Measurements from ENCODE around the gene KREMEN1.

KREMEN1 gene

GRCh38 chr22:29044657-29045176 lies 28.1 kb upstream of the KREMEN1 start:
- in situ Hi-C loops (cut with MboI; ENCODE audit: low sequenced_read_pairs), result loop anchor here (25.0 kb wide), 1 partner anchor 432 kb away; no protein-coding TSS in a partner anchor

DNA sequence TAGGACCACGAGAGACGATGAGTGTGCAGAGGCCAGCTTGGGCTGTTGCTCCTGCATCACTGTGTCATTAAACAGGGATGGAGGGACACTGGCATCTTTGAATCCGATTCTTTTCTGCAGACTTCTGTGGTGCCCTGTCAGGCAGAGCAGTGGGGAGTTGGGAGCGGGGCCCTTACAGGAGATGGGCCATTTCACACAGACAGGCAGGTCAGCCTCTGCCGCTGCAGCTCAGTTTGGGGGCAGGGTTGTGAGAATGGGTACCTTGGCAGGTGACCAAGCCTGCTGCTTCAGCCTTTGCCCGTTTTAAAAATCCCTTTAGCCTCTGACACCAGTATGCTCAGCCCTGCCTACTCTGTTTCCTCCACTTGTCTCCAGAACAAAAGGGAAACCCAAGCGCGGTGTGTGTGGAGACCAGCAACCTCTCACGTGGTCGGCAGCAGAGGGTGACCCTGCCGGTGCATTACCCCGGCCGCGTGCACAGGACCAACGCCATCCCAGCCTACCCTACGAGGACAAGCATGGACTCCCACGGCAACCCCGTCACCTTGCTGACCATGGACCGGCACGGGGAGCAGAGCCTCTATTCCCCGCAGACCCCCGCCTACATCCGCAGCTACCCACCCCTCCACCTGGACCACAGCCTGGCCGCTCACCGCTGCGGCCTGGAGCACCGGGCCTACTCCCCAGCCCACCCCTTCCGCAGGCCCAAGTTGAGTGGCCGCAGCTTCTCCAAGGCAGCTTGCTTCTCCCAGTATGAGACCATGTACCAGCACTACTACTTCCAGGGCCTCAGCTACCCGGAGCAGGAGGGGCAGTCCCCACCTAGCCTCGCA lies 23.8 kb upstream of the KREMEN1 start:
- in situ Hi-C loops (cut with MboI; ENCODE audit: low sequenced_read_pairs), result loop anchor here (25.0 kb wide), 1 partner anchor 437 kb away; no protein-coding TSS in a partner anchor

GRCh38 chr22:29049655-29050263 lies 23.1 kb upstream of the KREMEN1 start:
- in situ Hi-C loops (cut with MboI; ENCODE audit: low sequenced_read_pairs), result loop anchor here (25.0 kb wide), 1 partner anchor 437 kb away; no protein-coding TSS in a partner anchor

- in situ Hi-C loops (cut with MboI; ENCODE audit: low sequenced_read_pairs), result no loop called here
Measured at GRCh38 chr22:29050457-29050856, 22.4 kb upstream of the KREMEN1 start.

- in situ Hi-C loops (cut with MboI; ENCODE audit: low sequenced_read_pairs), result no loop called here
Measured at GRCh38 chr22:29053048-29053702, 19.7 kb upstream of the KREMEN1 start.

GRCh38 chr22:29054251-29054767 lies 18.5 kb upstream of the KREMEN1 start:
- in situ Hi-C loops (cut with MboI; ENCODE audit: low sequenced_read_pairs), result no loop called here

GRCh38 chr22:29055192-29055830 lies 17.5 kb upstream of the KREMEN1 start:
- in situ Hi-C loops (cut with MboI; ENCODE audit: low sequenced_read_pairs), result no loop called here

DNA sequence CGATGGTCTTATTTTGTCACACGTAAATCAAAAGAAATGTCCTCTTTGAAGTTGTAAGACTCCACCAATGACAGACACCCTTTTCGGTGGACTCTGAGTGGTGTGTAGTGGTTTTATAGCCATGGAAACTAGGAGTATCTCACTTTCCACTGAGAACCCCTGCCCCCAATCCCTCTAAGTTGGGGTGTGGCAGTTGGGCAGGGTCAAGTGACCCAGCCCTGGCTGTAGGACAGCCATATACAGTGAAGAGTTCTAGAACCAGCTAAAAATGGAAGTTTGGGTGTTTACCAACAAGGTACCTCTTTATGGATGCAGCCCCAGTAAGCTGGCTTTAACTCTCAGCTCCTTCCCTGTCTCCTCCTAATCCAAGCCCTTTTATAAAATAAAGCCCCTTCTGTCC lies 16.4 kb upstream of the KREMEN1 start:
- in situ Hi-C loops (cut with MboI; ENCODE audit: low sequenced_read_pairs), result no loop called here

DNA sequence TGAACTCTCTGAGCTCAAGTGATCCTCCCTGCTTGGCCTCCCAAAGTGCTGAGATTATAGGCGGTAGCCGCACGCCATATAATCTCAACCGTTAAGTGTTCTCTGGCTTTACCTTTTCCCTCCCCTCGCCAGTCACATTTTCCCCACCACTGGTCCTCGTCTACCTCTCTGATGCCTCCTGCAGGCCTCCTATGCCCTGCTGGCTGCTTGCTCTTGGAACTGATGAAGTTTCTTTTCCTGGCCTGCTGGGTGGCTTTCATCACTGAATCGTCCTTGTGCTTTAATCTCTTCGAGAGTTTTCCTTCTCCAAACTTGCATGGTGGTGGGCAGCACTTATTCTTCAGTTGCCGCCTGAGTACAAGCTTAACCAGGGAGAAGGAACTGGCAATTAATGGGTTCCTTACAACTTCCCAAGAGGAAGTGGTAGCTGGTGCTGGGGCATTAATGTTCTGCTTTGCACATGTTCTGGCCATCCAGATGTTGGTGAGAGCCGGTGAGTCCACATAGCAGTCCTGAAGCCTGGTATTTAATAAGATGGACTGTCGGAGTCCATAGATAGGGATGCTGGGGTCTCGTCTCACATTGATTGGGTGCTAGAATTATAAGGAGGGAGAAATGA lies 12.5 kb upstream of the KREMEN1 start:
- in situ Hi-C loops (cut with MboI; ENCODE audit: low sequenced_read_pairs), result no loop called here

DNA sequence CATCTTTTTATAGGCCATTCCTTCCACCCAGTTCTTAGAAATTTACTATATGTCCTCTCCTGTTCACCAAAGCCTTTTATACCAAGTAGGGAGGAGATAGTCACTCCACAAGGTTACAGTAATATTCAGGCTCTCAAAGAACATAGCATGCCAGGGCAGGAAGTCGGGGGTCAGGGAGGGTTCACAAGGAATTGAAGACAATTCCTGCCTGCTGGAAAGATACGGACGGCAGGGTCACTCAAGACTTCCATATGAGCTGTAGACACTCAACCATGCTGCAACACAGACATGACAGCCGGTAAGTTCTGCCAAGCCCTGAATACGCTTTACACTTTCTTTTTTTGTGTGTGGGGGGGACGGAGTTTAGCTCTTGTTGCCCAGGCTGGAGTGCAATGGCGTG lies 11.9 kb upstream of the KREMEN1 start:
- in situ Hi-C loops (cut with MboI; ENCODE audit: low sequenced_read_pairs), result no loop called here

- in situ Hi-C loops (cut with MboI; ENCODE audit: low sequenced_read_pairs), result no loop called here
Measured at GRCh38 chr22:29061773-29062172, 11.1 kb upstream of the KREMEN1 start, which contains the start of gene C22orf31. Gene C22orf31 (minus strand): TSS chr22:29061831. CDS start chr22:29061792, 39 bp downstream.

- in situ Hi-C loops (cut with MboI; ENCODE audit: low sequenced_read_pairs), result no loop called here
Measured at GRCh38 chr22:29062286-29062821, 10.5 kb upstream of the KREMEN1 start.

GRCh38 chr22:29065468-29066190 lies 7.2 kb upstream of the KREMEN1 start:
- in situ Hi-C loops (cut with MboI; ENCODE audit: low sequenced_read_pairs), result no loop called here

DNA sequence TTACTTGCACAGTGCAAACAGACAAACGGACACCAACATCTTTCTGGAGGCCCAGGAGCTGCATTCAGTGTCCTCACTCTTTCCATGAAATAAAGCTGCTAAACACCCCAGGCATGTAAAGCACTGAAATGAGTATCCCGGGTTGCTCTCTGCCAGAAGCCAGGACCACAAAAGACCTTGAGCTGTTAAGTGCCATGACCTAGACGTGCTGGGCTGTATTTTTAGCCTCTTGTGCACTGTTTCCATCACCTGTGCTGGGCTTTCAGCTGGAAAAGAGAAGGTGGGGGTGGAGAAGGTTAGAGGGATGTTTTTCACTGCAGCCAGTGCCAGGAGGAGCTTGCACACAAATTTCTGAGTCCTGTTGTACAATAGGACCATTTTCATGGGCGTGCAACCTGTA lies 3.4 kb upstream of the KREMEN1 start:
- in situ Hi-C loops (cut with MboI; ENCODE audit: low sequenced_read_pairs), result no loop called here

DNA sequence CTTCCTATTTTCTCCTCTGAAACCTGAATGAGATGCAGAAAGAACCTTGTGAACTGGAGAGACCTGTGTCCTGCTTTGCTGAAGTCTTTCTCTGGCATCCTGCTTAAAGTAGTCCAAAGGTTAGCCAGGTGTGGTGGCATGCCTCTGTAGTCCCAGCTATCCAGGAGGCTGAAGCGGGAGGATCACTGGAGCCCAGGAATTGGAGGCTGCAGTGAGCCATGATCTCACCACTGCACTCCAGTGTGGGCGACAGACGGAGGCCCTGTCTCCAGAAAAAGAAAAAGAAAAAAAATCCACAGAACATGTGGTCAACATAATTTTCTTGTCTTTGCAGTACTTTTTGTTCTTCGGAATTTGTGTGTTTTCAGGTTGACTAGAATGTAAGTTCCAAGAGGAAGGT lies 2.3 kb upstream of the KREMEN1 start:
- in situ Hi-C loops (cut with MboI; ENCODE audit: low sequenced_read_pairs), result no loop called here

DNA sequence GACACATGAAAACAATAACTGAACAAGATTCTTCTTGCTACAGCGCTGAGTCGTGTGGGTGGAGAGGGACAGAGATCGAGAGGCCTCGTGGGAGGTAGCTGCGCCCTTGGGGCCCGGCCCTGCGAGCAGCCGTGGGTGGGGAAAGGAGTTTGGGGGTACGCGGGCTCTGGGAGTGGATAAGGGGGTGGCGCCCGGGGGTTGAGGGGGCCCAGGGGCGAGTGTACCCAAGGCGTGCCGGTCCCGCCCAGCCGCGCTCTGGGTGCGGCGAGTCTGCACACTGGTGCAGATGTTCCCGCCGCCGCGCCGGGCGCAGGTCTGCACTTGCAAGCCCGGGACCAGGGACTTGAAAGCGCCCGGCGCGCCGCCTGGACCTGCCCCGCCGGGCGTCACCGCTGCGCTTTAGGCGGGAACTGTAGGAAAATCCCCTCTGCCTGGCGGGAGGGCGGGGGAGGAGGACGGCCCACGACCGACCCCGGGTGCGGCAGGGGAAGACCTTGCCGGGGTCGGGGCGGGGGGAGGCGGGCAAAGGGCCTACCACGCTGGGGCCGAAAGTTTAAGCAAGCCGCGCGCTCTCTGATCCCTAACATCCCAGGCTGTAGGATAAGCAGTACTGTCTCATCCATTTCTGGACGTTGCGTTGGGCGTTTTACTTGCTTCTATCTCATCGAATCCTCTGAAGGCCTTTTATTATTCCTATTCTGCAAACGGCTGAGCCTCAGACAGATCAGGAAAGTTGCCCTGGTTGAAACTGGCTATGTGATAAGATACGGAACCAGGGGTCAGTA lies 1.4 kb upstream of the KREMEN1 start:
- in situ Hi-C loops (cut with MboI; ENCODE audit: low sequenced_read_pairs), result no loop called here

DNA sequence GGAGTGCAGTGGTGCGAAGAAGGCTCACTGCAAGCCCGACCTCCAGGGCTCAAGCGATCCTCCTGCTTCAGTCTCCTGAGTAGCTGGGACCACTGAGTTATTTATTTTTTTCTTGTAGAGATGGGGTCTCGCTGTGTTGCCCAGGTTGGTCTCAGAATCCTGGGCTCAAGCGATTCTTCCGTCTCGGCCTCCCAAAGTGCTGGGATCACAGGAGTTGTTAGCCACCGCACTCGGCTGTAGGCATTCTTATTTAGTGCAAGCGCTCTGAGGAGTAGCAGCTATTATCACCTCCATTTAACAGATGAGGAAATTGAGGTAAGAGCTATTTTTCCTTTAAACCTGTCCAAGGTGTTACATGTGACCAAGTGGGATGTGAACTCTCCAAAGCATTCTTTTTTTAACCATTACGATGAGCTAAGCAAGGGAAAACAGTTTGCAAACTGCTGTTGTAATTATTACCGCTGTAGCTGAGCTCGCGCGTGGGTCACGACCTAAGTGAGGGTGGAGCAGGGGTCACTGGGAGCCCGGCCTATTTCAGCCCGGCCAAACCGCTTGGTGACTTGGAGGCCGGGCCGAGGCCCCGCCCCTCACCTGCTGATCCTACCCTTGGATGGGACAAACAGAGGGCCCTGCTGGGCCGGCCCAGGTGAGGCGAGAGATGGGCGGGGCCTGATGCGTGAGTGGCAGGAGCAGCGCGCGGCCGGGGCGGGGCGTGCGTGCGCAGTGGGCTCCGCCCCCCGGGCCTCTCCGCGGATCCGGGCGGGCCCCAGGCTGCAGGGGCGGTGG lies 449 bp upstream of the KREMEN1 start:
- in situ Hi-C loops (cut with MboI; ENCODE audit: low sequenced_read_pairs), result no loop called here
